NCI-H1092 treated with DMSO at 0.1 percent for 48 hours (cell line): ENCODE data around the gene MTA2.
"Not testable (repeated sequence)": the region's sequence is repeated elsewhere in the genome, so short reads cannot be mapped to it uniquely, and the experiment has no call there.

Experiments
- DNase-seq: peaks from one replicate; lab custom pipeline; 2025; lab: John Stamatoyannopoulos, UW

Gene MTA2

GRCh38 chr11:62566247-62566646, 35.4 kb downstream of the MTA2 start:
- DNase-seq: no peak

- DNase-seq: no peak
Observed at GRCh38 chr11:62565100-62565802, 36.4 kb downstream of the MTA2 start.

- not testable (repeated sequence) for DNase-seq
Observed at GRCh38 chr11:62561677-62562230, 39.9 kb downstream of the MTA2 start.

GRCh38 chr11:62560566-62561103, 41.0 kb downstream of the MTA2 start:
- DNase-seq: no peak

GRCh38 chr11:62559626-62560025, 42.0 kb downstream of the MTA2 start:
- DNase-seq: not testable (repeated sequence)

- DNase-seq: no peak
Observed at GRCh38 chr11:62559204-62559603, 42.5 kb downstream of the MTA2 start.

- no peak for DNase-seq
Observed at GRCh38 chr11:62558669-62559068, 43.0 kb downstream of the MTA2 start.

- DNase-seq: no peak
Observed at GRCh38 chr11:62556875-62557631, 44.6 kb downstream of the MTA2 start.

- no peak for DNase-seq
Observed at GRCh38 chr11:62556108-62556874, 45.4 kb downstream of the MTA2 start.

- DNase-seq: no peak
Observed at GRCh38 chr11:62555464-62556107, 46.1 kb downstream of the MTA2 start.

GRCh38 chr11:62554387-62555167, 47.1 kb downstream of the MTA2 start:
- no peak for DNase-seq

- DNase-seq: no peak
Observed at GRCh38 chr11:62553839-62554361, 47.8 kb downstream of the MTA2 start.

GRCh38 chr11:62553080-62553838, 48.4 kb downstream of the MTA2 start:
- no peak for DNase-seq

- no peak for DNase-seq
Observed at GRCh38 chr11:62552485-62553079, 49.1 kb downstream of the MTA2 start.

GRCh38 chr11:62550478-62550877, 51.2 kb downstream of the MTA2 start:
- not testable (repeated sequence) for DNase-seq

- no peak for DNase-seq
Observed at GRCh38 chr11:62548545-62549335, 52.9 kb downstream of the MTA2 start.

GRCh38 chr11:62547691-62548281, 53.9 kb downstream of the MTA2 start:
- DNase-seq: no peak
